Measurements from ENCODE around the gene CDH22.

Gene CDH22

DNA sequence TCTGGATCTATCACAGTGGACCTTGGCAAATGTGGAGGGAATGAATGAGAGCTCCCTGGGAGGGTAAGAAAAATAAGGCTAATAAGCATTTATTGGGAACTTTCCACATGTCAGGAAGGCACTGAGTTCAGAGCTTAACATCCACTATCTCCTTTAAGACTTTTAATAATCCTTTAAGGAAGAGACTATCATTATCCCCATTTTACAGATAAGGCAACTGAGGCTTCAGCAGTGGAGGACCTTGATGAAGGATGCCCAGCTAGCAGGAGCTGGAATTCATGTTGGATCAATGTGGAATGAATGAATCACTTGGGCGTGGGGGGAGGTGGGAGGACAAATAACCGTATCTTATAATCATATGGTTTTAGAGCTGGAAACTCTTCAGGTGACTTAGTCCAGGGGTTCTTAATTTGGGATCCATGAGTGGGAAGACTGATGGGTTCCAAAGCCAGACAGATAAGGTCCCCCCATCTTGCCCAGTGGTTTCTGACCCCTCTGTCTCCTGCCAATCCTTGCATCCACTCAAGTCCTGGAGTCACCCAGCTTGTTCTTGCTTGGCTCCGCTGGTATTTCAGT is 135.2 kb downstream of the CDH22 start:
- no peak for TF ChIP-seq FOXM1 (IDR thresholded peaks at IDR 0.05; ENCODE audit: borderline replicate concordance, low read depth)
- TF ChIP-seq TCF12 (IDR thresholded peaks at IDR 0.05; ENCODE audit: low read depth), result no peak
- TF ChIP-seq RAD21 (IDR thresholded peaks at IDR 0.05; ENCODE audit: low read depth), result no peak
- no peak for TF ChIP-seq CREB1 (IDR thresholded peaks at IDR 0.05; ENCODE audit: low read depth)
- no peak for TF ChIP-seq YY1 (IDR thresholded peaks at IDR 0.05; ENCODE audit: low read depth)
- no peak for TF ChIP-seq CEBPB (IDR thresholded peaks at IDR 0.05)
- TF ChIP-seq, protein P1, sequence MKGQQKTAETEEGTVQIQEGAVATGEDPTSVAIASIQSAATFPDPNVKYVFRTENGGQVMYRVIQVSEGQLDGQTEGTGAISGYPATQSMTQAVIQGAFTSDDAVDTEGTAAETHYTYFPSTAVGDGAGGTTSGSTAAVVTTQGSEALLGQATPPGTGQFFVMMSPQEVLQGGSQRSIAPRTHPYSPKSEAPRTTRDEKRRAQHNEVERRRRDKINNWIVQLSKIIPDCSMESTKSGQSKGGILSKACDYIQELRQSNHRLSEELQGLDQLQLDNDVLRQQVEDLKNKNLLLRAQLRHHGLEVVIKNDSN (IDR thresholded peaks at IDR 0.05), result no peak
- TF ChIP-seq, protein P2, sequence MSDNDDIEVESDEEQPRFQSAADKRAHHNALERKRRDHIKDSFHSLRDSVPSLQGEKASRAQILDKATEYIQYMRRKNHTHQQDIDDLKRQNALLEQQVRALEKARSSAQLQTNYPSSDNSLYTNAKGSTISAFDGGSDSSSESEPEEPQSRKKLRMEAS (IDR thresholded peaks at IDR 0.05), result no peak
- no peak for TF ChIP-seq NFIC (IDR thresholded peaks at IDR 0.05)
- TF ChIP-seq, protein P3, sequence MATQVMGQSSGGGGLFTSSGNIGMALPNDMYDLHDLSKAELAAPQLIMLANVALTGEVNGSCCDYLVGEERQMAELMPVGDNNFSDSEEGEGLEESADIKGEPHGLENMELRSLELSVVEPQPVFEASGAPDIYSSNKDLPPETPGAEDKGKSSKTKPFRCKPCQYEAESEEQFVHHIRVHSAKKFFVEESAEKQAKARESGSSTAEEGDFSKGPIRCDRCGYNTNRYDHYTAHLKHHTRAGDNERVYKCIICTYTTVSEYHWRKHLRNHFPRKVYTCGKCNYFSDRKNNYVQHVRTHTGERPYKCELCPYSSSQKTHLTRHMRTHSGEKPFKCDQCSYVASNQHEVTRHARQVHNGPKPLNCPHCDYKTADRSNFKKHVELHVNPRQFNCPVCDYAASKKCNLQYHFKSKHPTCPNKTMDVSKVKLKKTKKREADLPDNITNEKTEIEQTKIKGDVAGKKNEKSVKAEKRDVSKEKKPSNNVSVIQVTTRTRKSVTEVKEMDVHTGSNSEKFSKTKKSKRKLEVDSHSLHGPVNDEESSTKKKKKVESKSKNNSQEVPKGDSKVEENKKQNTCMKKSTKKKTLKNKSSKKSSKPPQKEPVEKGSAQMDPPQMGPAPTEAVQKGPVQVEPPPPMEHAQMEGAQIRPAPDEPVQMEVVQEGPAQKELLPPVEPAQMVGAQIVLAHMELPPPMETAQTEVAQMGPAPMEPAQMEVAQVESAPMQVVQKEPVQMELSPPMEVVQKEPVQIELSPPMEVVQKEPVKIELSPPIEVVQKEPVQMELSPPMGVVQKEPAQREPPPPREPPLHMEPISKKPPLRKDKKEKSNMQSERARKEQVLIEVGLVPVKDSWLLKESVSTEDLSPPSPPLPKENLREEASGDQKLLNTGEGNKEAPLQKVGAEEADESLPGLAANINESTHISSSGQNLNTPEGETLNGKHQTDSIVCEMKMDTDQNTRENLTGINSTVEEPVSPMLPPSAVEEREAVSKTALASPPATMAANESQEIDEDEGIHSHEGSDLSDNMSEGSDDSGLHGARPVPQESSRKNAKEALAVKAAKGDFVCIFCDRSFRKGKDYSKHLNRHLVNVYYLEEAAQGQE (IDR thresholded peaks at IDR 0.05; ENCODE audit: low read depth), result no peak
- no peak for TF ChIP-seq TAF1 (IDR thresholded peaks at IDR 0.05; ENCODE audit: low read depth)

DNA sequence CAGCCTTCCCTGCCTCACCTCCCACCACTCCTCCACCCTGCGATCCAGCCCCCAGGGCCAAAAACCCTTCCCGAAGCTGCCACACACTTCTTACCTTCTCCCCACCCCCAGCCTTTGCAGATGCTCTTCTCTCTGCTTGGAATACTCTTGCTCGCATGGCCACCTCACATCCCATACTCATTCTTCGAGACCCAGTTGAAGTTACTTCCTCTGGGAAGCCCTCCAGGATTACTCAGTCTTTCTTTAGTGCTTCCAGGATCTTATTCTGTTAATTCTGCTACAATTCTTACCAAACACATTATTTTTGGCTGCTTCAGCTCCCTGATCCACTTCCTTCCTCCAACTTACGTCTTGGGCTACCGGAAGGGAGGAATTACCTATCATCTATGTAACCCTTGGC is 135.8 kb downstream of the CDH22 start:
- TF ChIP-seq EP300 (IDR thresholded peaks at IDR 0.05; ENCODE audit: borderline replicate concordance), result no peak
- TF ChIP-seq FOXM1 (IDR thresholded peaks at IDR 0.05; ENCODE audit: borderline replicate concordance, low read depth), result no peak
- TF ChIP-seq CEBPB (IDR thresholded peaks at IDR 0.05), result no peak
- TF ChIP-seq, protein P3 (IDR thresholded peaks at IDR 0.05; ENCODE audit: low read depth), result no peak
- TF ChIP-seq CREB1 (IDR thresholded peaks at IDR 0.05; ENCODE audit: low read depth), result no peak
- no peak for TF ChIP-seq YY1 (IDR thresholded peaks at IDR 0.05; ENCODE audit: low read depth)
- TF ChIP-seq, protein P2 (IDR thresholded peaks at IDR 0.05), result no peak
- no peak for TF ChIP-seq RAD21 (IDR thresholded peaks at IDR 0.05; ENCODE audit: low read depth)
- TF ChIP-seq EGR1 (IDR thresholded peaks at IDR 0.05), result no peak
- TF ChIP-seq NFIC (IDR thresholded peaks at IDR 0.05), result no peak
- TF ChIP-seq TCF12 (IDR thresholded peaks at IDR 0.05; ENCODE audit: low read depth), result no peak

DNA sequence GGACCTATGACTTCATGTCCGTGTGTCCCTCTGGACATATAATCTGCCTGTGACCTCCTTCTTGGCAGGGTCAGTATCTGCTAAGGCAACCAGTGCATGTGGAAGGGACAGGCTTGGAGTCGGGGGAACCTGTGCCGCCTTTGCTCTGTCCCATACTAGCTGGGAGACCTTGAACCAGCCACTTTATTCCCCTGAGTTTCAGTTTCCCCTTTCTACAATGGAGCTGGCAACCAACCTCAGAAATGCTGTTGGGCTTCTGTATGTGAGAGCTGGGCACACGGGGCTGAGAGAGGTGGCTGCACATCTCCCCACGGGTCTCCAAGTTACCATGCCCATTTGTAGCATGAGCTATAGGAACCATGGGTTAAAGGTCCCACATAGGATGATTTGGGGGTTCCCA is 136.4 kb downstream of the CDH22 start:
- no peak for TF ChIP-seq RAD21 (IDR thresholded peaks at IDR 0.05; ENCODE audit: low read depth)
- no peak for TF ChIP-seq EP300 (IDR thresholded peaks at IDR 0.05; ENCODE audit: borderline replicate concordance)
- no peak for TF ChIP-seq CEBPB (IDR thresholded peaks at IDR 0.05)
- TF ChIP-seq YY1 (IDR thresholded peaks at IDR 0.05; ENCODE audit: low read depth), result no peak
- no peak for TF ChIP-seq ZBTB7A (IDR thresholded peaks at IDR 0.05; ENCODE audit: low read depth)
- TF ChIP-seq, protein P3 (IDR thresholded peaks at IDR 0.05; ENCODE audit: low read depth), result no peak
- TF ChIP-seq NFIC (IDR thresholded peaks at IDR 0.05), result no peak
- TF ChIP-seq TAF1 (IDR thresholded peaks at IDR 0.05; ENCODE audit: low read depth), result no peak

DNA sequence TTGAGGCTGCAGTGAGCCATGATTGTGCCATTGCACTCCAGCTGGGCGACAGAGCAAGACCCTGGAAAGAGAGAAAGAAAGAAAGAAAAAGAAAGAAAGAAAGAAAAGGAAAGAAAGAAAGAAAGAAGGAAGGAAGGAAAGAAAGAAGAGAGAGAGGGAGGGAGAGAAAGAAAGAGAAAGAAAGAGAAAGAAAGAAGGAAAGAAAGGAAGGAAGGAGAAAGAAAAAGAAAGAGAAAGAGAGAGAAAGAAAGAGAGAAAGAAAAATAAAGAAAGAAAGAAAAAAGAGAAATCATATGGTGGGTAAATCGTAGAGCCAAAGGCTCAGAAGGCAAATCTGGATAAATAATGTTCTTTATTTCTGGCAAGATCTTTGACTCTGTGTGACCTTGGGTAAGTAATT is 136.8 kb downstream of the CDH22 start:
- TF ChIP-seq RAD21 (IDR thresholded peaks at IDR 0.05; ENCODE audit: low read depth) (no peak), NFIC (IDR thresholded peaks at IDR 0.05) (no peak), FOXM1 (IDR thresholded peaks at IDR 0.05; ENCODE audit: borderline replicate concordance, low read depth) (no peak), TCF12 (IDR thresholded peaks at IDR 0.05; ENCODE audit: low read depth) (no peak), CEBPB (IDR thresholded peaks at IDR 0.05) (no peak), ZBTB7A (IDR thresholded peaks at IDR 0.05; ENCODE audit: low read depth) (no peak), TEAD4 (IDR thresholded peaks at IDR 0.05) (no peak)
- TF ChIP-seq, protein P3 (IDR thresholded peaks at IDR 0.05; ENCODE audit: low read depth), result no peak
- TF ChIP-seq, protein P2 (IDR thresholded peaks at IDR 0.05), result no peak
- TF ChIP-seq, protein P1 (IDR thresholded peaks at IDR 0.05), result no peak
